Type B pancreatic cell (in vitro differentiated cells): ENCODE results near the gene BPGM. TPM values are rescaled to one million over a fixed set of nuclear protein-coding genes. Genes with fewer than 3 reads are reported as not detected.
A peak's percentile ranks its signal among the peaks of the same experiment; 100 is the strongest.

ENCODE experiments used
- DNase-seq: peaks from one replicate; pipeline ENCODE4 v3.0.0; 2021; ENCODE audit warnings: mixed read lengths; ENCODE audit not compliant: unreplicated experiment; ENCODE audit errors: extremely low spot score
- H3K27ac Mint-ChIP-seq: 2 replicates; pipeline ENCODE4 v1.8.0; 2021; ENCODE audit warnings: mild to moderate bottlenecking, mixed read lengths
- H3K27me3 Mint-ChIP-seq: 2 replicates; pipeline ENCODE4 v1.8.0; 2021; ENCODE audit warnings: mixed read lengths
- H3K36me3 Mint-ChIP-seq: 2 replicates; pipeline ENCODE4 v1.8.0; 2021; ENCODE audit warnings: mixed read lengths
- H3K4me1 Mint-ChIP-seq: one replicate; pipeline ENCODE4 v1.8.0; 2021; ENCODE audit warnings: mixed read lengths; ENCODE audit not compliant: unreplicated experiment
- H3K4me3 Mint-ChIP-seq: 2 replicates; pipeline ENCODE4 v1.8.0; 2021; ENCODE audit warnings: mild to moderate bottlenecking, mixed read lengths
- H3K9me3 Mint-ChIP-seq: 2 replicates; pipeline ENCODE4 v1.8.0; 2021; ENCODE audit warnings: mixed read lengths
- total RNA-seq: library from RNA; stranded (reverse); gene quantifications from 2 replicates; pipeline ENCODE4 v1.2.1, GENCODE V29; 2021; ENCODE audit warnings: low replicate concordance
- TF ChIP-seq, protein P1 (sequence below): fragments of 200-600 bp; sonication (generic); conservative IDR thresholded peaks from 2 replicates; pipeline ENCODE4 v1.5.0; 2021; ENCODE audit warnings: antibody characterized with exemption, mild to moderate bottlenecking

Gene BPGM
- total RNA-seq, 1 donor from 2014 or later = 19.6 TPM

DNA sequence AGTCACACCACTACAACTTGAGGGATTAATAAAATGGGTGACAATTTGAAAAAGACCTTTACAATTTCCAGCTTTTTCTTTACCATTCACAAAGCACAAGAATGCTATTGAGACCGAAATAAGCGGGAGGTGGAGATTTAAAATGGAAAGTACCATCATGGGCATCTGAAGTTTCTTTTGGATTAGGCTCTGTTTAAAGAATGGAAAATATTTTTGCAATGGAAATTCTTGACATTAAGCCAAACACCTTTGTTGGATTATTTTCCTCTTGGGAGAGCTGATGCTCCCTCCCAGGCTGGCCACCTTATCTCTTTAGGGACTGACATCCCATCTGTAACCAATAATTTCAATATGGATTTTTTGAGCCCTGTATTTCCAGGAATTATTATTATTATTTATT, 62.5 kb downstream of the BPGM start:
- H3K9me3 Mint-ChIP-seq = peaks cover under 1% of the 10 kb centered on the region
- H3K4me3 Mint-ChIP-seq = no peak overlapping the region
- no peak for DNase-seq
- H3K4me1 Mint-ChIP-seq = peaks cover 19% of the 10 kb centered on the region
- H3K36me3 Mint-ChIP-seq = no peaks in the 10 kb centered on the region
- no peak overlapping the region for H3K27ac Mint-ChIP-seq
- TF ChIP-seq, protein P1, sequence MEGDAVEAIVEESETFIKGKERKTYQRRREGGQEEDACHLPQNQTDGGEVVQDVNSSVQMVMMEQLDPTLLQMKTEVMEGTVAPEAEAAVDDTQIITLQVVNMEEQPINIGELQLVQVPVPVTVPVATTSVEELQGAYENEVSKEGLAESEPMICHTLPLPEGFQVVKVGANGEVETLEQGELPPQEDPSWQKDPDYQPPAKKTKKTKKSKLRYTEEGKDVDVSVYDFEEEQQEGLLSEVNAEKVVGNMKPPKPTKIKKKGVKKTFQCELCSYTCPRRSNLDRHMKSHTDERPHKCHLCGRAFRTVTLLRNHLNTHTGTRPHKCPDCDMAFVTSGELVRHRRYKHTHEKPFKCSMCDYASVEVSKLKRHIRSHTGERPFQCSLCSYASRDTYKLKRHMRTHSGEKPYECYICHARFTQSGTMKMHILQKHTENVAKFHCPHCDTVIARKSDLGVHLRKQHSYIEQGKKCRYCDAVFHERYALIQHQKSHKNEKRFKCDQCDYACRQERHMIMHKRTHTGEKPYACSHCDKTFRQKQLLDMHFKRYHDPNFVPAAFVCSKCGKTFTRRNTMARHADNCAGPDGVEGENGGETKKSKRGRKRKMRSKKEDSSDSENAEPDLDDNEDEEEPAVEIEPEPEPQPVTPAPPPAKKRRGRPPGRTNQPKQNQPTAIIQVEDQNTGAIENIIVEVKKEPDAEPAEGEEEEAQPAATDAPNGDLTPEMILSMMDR = no peak
- no peaks in the 10 kb centered on the region for H3K27me3 Mint-ChIP-seq

DNA sequence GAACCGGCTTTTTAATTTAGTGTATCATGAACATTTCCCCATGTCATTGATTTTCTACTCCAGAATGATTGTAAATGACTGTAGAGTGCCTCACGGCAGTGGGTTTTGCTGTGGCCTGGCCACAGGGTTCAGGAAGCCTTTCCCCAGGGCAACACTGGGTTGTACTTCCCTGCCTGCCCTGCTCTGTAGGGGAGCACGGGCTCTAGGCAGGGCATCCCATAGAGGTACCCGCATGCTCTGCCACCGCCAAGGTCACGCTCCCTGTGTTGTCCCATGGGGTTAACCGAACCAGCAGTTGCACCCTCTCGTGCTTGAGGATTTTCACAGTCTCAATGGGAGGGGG, 63.8 kb downstream of the BPGM start:
- Mint-ChIP-seq H3K4me1 (peaks cover 23% of the 10 kb centered on the region), H3K36me3 (peaks cover 3% of the 10 kb centered on the region), H3K9me3 (peaks cover 5% of the 10 kb centered on the region), H3K27ac (peak overlapping the region; percentile 94), H3K27me3 (no peaks in the 10 kb centered on the region), H3K4me3 (peak overlapping the region; percentile 74)
- no peak for DNase-seq
- TF ChIP-seq, protein P1 = no peak

DNA sequence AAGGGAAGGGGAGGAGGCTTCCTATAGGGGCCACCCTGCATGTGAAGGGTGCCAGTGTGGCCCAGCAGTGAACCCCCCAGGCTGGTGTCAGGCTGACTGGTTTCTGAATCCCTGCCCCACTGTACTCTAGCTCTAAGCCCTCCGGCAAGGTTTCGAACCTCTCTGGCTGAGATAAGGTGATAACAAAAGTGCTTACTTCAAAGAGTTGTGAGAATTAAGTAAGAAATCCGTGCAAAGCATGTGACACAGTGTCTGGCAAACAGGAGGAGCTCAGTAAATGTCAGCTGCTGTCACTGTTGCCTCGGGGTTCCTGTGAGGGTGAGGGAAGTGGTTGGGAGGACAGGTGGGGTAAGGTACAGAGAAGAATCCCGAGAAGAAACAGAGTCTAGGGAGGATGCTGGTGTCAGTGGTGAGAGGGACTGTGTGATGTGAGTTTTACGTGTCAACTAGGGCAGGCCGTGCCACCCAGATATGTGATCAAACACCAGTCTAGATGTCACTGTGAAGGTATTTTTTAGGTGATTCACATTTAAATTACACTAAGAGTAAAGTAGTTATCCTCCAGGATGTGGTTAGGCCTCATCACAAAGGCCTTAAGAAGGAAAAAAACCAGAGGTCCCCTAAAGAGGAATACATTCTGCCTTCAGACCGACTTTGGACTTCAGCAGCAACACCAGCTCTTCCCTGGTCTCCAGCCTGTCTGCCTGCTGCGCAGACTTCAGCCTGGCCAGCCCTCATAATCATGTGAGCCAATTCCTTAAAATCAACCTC, 64.4 kb downstream of the BPGM start:
- Mint-ChIP-seq H3K4me1 (peaks cover 21% of the 10 kb centered on the region), H3K9me3 (peaks cover 5% of the 10 kb centered on the region), H3K27ac (peak overlapping the region; percentile 94), H3K27me3 (no peaks in the 10 kb centered on the region), H3K4me3 (peak overlapping the region; percentile 74), H3K36me3 (peaks cover 3% of the 10 kb centered on the region)
- TF ChIP-seq, protein P1 = no peak
- no peak for DNase-seq

DNA sequence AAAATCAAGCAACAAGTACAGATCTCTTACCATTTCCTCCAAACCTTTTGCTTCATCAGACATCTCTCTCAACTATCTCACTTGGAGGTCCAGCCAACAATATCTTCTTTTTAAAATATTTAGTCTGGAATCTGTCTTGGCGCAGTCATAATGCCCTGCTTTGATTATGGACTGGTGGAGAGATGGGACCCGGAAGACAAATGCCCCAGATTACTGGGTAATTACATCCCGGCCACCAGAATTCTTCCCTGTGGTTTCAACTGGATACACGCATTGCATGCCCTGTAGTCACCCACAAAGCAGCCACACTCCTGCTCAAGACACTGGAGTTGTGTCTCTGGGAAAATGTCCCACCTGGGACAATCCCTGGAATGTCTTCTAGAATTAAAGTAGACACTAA, 65.5 kb downstream of the BPGM start:
- Mint-ChIP-seq H3K9me3 (peaks cover 5% of the 10 kb centered on the region), H3K4me3 (peak overlapping the region; percentile 77), H3K27me3 (no peaks in the 10 kb centered on the region), H3K4me1 (peaks cover 20% of the 10 kb centered on the region), H3K36me3 (peaks cover 3% of the 10 kb centered on the region), H3K27ac (peak overlapping the region; percentile 45)
- no peak for DNase-seq
- TF ChIP-seq, protein P1 = no peak

DNA sequence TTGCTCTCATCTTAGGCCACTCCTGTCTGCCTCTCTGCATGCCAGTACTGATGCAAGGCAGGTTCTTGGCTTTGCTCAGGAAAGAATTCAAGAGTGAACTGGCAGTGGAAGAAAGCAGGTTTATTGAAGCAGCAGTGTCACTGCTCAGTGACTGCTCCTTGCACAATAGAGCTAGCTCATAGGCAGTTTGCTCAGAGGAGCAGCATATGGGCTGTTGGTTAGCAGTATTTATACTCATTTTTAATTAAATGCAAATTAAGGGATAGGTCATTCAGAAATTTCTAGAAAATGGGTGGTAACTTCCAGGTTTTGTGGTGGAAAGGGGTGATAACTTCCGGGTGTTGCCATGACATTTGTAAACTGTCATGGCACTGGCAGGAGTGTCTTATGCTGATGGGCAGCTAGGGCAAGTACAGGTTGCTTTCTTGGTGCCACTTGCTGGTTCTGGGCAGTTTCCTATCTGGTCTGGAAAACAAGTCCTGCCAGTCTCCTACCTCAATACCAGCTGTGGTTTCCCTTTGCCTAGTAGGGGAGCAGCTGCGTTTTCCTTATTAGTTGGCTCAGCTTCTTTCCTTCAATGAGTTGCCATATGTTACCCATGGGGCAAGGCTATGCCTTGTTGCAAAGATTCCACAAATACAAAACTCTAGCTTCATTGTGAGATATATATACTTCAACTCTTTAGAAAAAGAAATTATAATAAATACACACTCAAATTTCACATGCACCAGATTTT, 68.0 kb downstream of the BPGM start:
- TF ChIP-seq, protein P1 = no peak
- Mint-ChIP-seq H3K27ac (peak overlapping the region; percentile 44), H3K36me3 (peaks cover 3% of the 10 kb centered on the region), H3K9me3 (peaks cover 5% of the 10 kb centered on the region), H3K4me1 (peaks cover 28% of the 10 kb centered on the region), H3K27me3 (no peaks in the 10 kb centered on the region), H3K4me3 (peak overlapping the region; percentile 48)
- DNase-seq = no peak
